Stimulated activated CD8-positive, alpha-beta memory T cell treated with anti-CD3 and anti-CD28 coated beads, Interleukin-15, amount 100 ng/mL, for 1 hour (primary cell): ENCODE data around the gene RND3.

Source experiments
- DNase-seq: peaks from one replicate; pipeline ENCODE4 v3.0.0-alpha.2; 2020; ENCODE audit warnings: low read depth

The RND3 gene

GRCh38 chr2:150487537-150488429, at the start of gene RND3:
RND3 (minus strand) TSS chr2:150487667; CDS start chr2:150487417, 250 bp downstream.
- no peak for DNase-seq

- DNase-seq, result no peak
These were observed 47.7 kb upstream of the RND3 start for GRCh38 chr2:150535176-150535575.

GRCh38 chr2:150532879-150533278, 45.4 kb upstream of the RND3 start:
- no peak for DNase-seq

- DNase-seq, result no peak
These were observed 44.6 kb upstream of the RND3 start for GRCh38 chr2:150532020-150532419.

- no peak for DNase-seq
These were observed 44.1 kb upstream of the RND3 start for GRCh38 chr2:150531591-150531990.

- no peak for DNase-seq
These were observed 42.7 kb upstream of the RND3 start for GRCh38 chr2:150530168-150530567.

- no peak for DNase-seq
These were observed 41.7 kb upstream of the RND3 start for GRCh38 chr2:150528861-150529801.

- no peak for DNase-seq
These were observed 39.4 kb upstream of the RND3 start for GRCh38 chr2:150526827-150527226.

GRCh38 chr2:150526006-150526405, 38.5 kb upstream of the RND3 start:
- no peak for DNase-seq

- DNase-seq, result no peak
These were observed 34.8 kb upstream of the RND3 start for GRCh38 chr2:150522269-150522668.

- DNase-seq, result no peak
These were observed 33.6 kb upstream of the RND3 start for GRCh38 chr2:150520887-150521664.

GRCh38 chr2:150520033-150520432, 32.6 kb upstream of the RND3 start:
- DNase-seq, result no peak

GRCh38 chr2:150517951-150518680, 30.6 kb upstream of the RND3 start:
- no peak for DNase-seq

GRCh38 chr2:150513647-150514046, 26.2 kb upstream of the RND3 start:
- DNase-seq, result no peak

- DNase-seq, result no peak
These were observed 21.1 kb upstream of the RND3 start for GRCh38 chr2:150508497-150509137.

- no peak for DNase-seq
These were observed 19.6 kb upstream of the RND3 start for GRCh38 chr2:150507071-150507470.

GRCh38 chr2:150505178-150505577, 17.7 kb upstream of the RND3 start:
- no peak for DNase-seq

GRCh38 chr2:150495993-150496627, 8.6 kb upstream of the RND3 start:
- DNase-seq, result no peak

- no peak for DNase-seq
These were observed 7.5 kb upstream of the RND3 start for GRCh38 chr2:150495001-150495400.

GRCh38 chr2:150494234-150494945, 6.9 kb upstream of the RND3 start:
- DNase-seq, result no peak
